K562 (cell line): ENCODE measurements around the gene ZFYVE19. TPM values are rescaled to one million over a fixed set of nuclear protein-coding genes. Genes with fewer than 3 reads are reported as not detected.

Experiments
- IFI16 ChIP-seq: fragments of 250-450 bp; sonication (Bioruptor Pico); IDR thresholded peaks from 2 replicates; pipeline ENCODE4 v2.1.2; 2022; ENCODE audit warnings: mild to moderate bottlenecking, inconsistent platforms
- KAT7 ChIP-seq: sonication (generic); formaldehyde crosslinking; IDR thresholded peaks from 2 replicates; pipeline ENCODE4 v1.8.0; 2022; ENCODE audit warnings: missing genetic modification reagents, mild to moderate bottlenecking, borderline replicate concordance
- KDM4B ChIP-seq, 2 experiments: fragments of 450-650 bp in 1 of 2; sonication (generic) in 1 of 2; IDR thresholded peaks; 2 replicates each; pipeline ENCODE4 v1.6.1; 2016 to 2017; ENCODE audit warnings: borderline replicate concordance in 2 of 2, antibody characterized with exemption in 1 of 2, low read depth in 1 of 2, mild to moderate bottlenecking in 1 of 2
- MYNN ChIP-seq, 2 experiments: sonication (generic); formaldehyde crosslinking in 1 of 2; IDR thresholded peaks; 2 replicates each; pipeline versions ENCODE4 v1.5.0 to v1.6.1; 2016 to 2020; ENCODE audit warnings: antibody characterized with exemption in 1 of 2, missing genetic modification reagents in 1 of 2
- PHF20 ChIP-seq: fragments of 450-650 bp; IDR thresholded peaks from 2 replicates; pipeline ENCODE4 v1.6.1; 2018; ENCODE audit not compliant: partially characterized antibody
- RCOR1 ChIP-seq, 2 experiments: IDR thresholded peaks; 2 replicates each; pipeline ENCODE4 v1.6.1; 2012; ENCODE audit warnings: low read depth in 2 of 2, low read length in 2 of 2, borderline replicate concordance in 1 of 2, improper control_type of control experiment in 1 of 2
- TOE1 ChIP-seq, 2 experiments: fragments of 450-650 bp in 1 of 2; sonication (generic) in 1 of 2; formaldehyde crosslinking in 1 of 2; IDR thresholded peaks; 2 replicates each; pipeline versions ENCODE4 v1.7.1 to v1.8.0; 2016 to 2022; ENCODE audit warnings: borderline replicate concordance in 2 of 2, mild to moderate bottlenecking in 2 of 2, antibody characterized with exemption in 1 of 2, inconsistent platforms in 1 of 2, low read depth in 1 of 2, missing genetic modification reagents in 1 of 2, moderate library complexity in 1 of 2
- ZEB2 ChIP-seq: fragments of 450-650 bp; IDR thresholded peaks from 2 replicates; pipeline ENCODE4 v1.6.1; 2016
- polyA plus RNA-seq, 8 experiments: library from polyadenylated mRNA; depleted of rRNA in 4 of 8; stranded (reverse) in 5 of 8; unstranded in 3 of 8; fragments of >200 nt; fragmentation: Nextera tagmentation in 2 of 8; fragmentation: Illumina TruSeq in 1 of 8; extraction: Ambion mirVana in 2 of 8; extraction: Trizol in 1 of 8; gene quantifications; 2 replicates each; pipeline versions ENCODE4 v1.2.1 to v1.2.3, GENCODE V29; 2011 to 2014; ENCODE audit warnings: inconsistent platforms in 1 of 8, missing spikeins in 1 of 8
- total RNA-seq, 7 experiments: library from RNA; depleted of rRNA in 6 of 7; stranded (reverse); fragments of >200 nt in 6 of 7; fragmentation: Illumina TruSeq in 2 of 7; extraction: Trizol in 2 of 7; gene quantifications; 2 replicates each; pipeline versions ENCODE4 v1.2.1 to v1.2.3, GENCODE V29; 2011 to 2021; ENCODE audit warnings: low replicate concordance in 1 of 7
- TF ChIP-seq, protein P1 (sequence below), 2 experiments: fragments of 450-650 bp; formaldehyde crosslinking in 1 of 2; IDR thresholded peaks; 2 replicates each; pipeline versions ENCODE4 v1.4.0 to v1.6.1; 2014 to 2020; ENCODE audit warnings: mild to moderate bottlenecking in 2 of 2, borderline replicate concordance in 1 of 2, low read depth in 1 of 2
- TF ChIP-seq, protein P2 (sequence below): IDR thresholded peaks from 2 replicates; pipeline ENCODE4 v1.6.1; 2011; ENCODE audit warnings: borderline replicate concordance, low read depth, mild to moderate bottlenecking, moderate library complexity, low read length; ENCODE audit not compliant: insufficient read depth, poor library complexity, severe bottlenecking

ZFYVE19 gene
- total and polyA plus RNA-seq, 9 of the 15 experiments (the other 6 are each of a cell fraction or from before 2014, with no cell fraction given), result 1.5 to 36.8 (median 19.9) TPM

DNA sequence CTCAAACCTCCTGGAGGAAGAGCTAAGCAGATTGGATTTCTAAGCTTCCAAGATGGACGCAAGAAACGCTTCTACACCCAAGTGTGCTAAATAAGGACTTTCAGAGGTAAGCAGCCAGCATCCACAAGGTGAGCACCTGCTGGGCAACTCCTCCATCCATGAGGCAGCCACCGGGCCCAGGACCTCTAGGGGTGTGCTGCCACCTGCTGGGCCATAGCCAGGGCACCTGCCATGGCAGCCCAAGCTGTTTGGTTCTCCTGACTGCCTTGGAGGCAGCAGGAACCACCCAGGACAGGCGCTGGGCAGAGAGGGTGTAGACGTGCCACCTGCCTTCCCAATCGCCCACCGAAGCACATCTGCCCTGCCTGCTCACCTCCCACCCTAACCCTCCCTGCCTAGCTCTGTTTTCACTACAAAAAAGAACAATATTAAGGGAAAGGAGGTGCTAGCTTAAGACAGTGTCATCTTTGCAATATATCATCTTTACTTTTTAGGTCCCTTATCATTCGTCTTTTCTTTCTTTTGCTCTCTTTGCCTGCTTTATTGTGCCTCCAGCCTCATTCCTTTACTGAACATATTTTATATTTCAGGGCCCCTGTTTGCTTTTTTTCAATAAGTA lies 24.2 kb upstream of the ZFYVE19 start (continued):
- TF ChIP-seq, protein P1, sequence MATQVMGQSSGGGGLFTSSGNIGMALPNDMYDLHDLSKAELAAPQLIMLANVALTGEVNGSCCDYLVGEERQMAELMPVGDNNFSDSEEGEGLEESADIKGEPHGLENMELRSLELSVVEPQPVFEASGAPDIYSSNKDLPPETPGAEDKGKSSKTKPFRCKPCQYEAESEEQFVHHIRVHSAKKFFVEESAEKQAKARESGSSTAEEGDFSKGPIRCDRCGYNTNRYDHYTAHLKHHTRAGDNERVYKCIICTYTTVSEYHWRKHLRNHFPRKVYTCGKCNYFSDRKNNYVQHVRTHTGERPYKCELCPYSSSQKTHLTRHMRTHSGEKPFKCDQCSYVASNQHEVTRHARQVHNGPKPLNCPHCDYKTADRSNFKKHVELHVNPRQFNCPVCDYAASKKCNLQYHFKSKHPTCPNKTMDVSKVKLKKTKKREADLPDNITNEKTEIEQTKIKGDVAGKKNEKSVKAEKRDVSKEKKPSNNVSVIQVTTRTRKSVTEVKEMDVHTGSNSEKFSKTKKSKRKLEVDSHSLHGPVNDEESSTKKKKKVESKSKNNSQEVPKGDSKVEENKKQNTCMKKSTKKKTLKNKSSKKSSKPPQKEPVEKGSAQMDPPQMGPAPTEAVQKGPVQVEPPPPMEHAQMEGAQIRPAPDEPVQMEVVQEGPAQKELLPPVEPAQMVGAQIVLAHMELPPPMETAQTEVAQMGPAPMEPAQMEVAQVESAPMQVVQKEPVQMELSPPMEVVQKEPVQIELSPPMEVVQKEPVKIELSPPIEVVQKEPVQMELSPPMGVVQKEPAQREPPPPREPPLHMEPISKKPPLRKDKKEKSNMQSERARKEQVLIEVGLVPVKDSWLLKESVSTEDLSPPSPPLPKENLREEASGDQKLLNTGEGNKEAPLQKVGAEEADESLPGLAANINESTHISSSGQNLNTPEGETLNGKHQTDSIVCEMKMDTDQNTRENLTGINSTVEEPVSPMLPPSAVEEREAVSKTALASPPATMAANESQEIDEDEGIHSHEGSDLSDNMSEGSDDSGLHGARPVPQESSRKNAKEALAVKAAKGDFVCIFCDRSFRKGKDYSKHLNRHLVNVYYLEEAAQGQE (IDR thresholded peaks at IDR 0.05; ENCODE audit: borderline replicate concordance), result peak; percentile 90
- TF ChIP-seq, protein P1 (CRISPR knock-in tag; IDR thresholded peaks at IDR 0.05; ENCODE audit: low read depth), result no peak
- no peak for TF ChIP-seq KAT7 (CRISPR knock-in tag)
- TF ChIP-seq, protein P2, sequence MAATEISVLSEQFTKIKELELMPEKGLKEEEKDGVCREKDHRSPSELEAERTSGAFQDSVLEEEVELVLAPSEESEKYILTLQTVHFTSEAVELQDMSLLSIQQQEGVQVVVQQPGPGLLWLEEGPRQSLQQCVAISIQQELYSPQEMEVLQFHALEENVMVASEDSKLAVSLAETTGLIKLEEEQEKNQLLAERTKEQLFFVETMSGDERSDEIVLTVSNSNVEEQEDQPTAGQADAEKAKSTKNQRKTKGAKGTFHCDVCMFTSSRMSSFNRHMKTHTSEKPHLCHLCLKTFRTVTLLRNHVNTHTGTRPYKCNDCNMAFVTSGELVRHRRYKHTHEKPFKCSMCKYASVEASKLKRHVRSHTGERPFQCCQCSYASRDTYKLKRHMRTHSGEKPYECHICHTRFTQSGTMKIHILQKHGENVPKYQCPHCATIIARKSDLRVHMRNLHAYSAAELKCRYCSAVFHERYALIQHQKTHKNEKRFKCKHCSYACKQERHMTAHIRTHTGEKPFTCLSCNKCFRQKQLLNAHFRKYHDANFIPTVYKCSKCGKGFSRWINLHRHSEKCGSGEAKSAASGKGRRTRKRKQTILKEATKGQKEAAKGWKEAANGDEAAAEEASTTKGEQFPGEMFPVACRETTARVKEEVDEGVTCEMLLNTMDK, result peak; percentile 85
- peak; percentile 29; the same call in 1 of the 2 replicates for TF ChIP-seq ZEB2
- TF ChIP-seq IFI16 (CRISPR knock-in tag), result no peak
- TF ChIP-seq KDM4B (IDR thresholded peaks at IDR 0.05; ENCODE audit: borderline replicate concordance in 2 of 2, low read depth in 1 of 2), result peak in 1 of 2 experiments; percentile 40; a peak in 1 of 4 replicates
- TF ChIP-seq MYNN (IDR thresholded peaks at IDR 0.05), result 0 out of 2 replicates have a peak, but pooled peaks have one; percentile 36
- no peak for TF ChIP-seq MYNN (CRISPR knock-in tag; IDR thresholded peaks at IDR 0.05)
- TF ChIP-seq PHF20, result no peak
- TF ChIP-seq RCOR1 (IDR thresholded peaks at IDR 0.05; ENCODE audit: borderline replicate concordance in 1 of 2, low read depth in 2 of 2, low read length in 2 of 2), result peak; percentile 57 to 77; a peak in 2 of 4 replicates
- TF ChIP-seq TOE1 (IDR thresholded peaks at IDR 0.05; ENCODE audit: borderline replicate concordance), result no peak
- no peak for TF ChIP-seq TOE1 (CRISPR knock-in tag; IDR thresholded peaks at IDR 0.05; ENCODE audit: borderline replicate concordance, low read depth)
